ENCODE data around the gene COMMD1.
"Not testable (repeated sequence)": the region's sequence is repeated elsewhere in the genome, so short reads cannot be mapped to it uniquely, and the experiment has no call there.

COMMD1 gene

DNA sequence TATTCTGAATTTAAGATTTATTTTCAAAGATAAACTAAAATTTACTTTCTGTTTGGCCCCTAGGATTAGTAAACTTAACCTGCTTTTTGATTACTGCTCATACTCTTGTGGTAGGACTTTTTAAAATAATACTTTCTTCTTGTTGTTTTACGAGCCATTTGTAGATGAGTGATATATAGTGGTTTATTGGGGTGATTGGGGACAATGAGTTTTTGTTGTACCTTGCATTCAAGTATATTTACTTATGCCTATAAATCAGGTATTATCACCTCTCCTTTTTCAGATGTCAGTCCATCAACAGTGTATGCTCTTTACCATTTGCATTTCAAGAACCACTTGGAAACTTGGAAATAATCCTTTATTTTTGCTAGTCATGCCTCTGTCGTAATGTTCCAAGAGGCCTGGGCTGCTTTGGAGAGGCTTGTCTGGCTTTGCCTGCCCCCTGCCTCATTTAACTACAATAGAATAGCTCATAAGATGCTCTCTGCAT, 131.3 kb downstream of the COMMD1 start:
- Histone ChIP-seq H3K9me2 (replicated peaks; ENCODE audit: insufficient read depth, low read length) (no peaks in the 10 kb centered on the region), H3K36me3 (replicated peaks; ENCODE audit: insufficient read depth, low read length) (no peaks in the 10 kb centered on the region), H3K27me3 (replicated peaks; ENCODE audit: insufficient read depth, low read length) (no peaks in the 10 kb centered on the region), H4K20me1 (ENCODE audit: insufficient read depth, low read length) (no peaks in the 10 kb centered on the region), H2AFZ (ENCODE audit: low read length) (no peak overlapping the region), H3K79me2 (ENCODE audit: low read length) (no peaks in the 10 kb centered on the region), H3K4me1 (ENCODE audit: low read length) (peaks cover 16% of the 10 kb centered on the region), H3K9ac (ENCODE audit: low read length) (no peak overlapping the region), H3F3A (ENCODE audit: insufficient read depth, low read length) (no peaks in the 10 kb centered on the region), H3K9me3 (replicated peaks; ENCODE audit: insufficient read depth, low read length) (no peaks in the 10 kb centered on the region), H3K4me2 (ENCODE audit: low read depth, low read length) (no peak overlapping the region), H3K27ac (ENCODE audit: low read length) (no peak overlapping the region), H3K4me3 (ENCODE audit: low read length) (no peak overlapping the region)
- TF ChIP-seq EZH2 (optimal IDR thresholded peaks at IDR 0.05; ENCODE audit: low read depth, low read length) = no peak
- TF ChIP-seq, protein P1, sequence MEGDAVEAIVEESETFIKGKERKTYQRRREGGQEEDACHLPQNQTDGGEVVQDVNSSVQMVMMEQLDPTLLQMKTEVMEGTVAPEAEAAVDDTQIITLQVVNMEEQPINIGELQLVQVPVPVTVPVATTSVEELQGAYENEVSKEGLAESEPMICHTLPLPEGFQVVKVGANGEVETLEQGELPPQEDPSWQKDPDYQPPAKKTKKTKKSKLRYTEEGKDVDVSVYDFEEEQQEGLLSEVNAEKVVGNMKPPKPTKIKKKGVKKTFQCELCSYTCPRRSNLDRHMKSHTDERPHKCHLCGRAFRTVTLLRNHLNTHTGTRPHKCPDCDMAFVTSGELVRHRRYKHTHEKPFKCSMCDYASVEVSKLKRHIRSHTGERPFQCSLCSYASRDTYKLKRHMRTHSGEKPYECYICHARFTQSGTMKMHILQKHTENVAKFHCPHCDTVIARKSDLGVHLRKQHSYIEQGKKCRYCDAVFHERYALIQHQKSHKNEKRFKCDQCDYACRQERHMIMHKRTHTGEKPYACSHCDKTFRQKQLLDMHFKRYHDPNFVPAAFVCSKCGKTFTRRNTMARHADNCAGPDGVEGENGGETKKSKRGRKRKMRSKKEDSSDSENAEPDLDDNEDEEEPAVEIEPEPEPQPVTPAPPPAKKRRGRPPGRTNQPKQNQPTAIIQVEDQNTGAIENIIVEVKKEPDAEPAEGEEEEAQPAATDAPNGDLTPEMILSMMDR (IDR thresholded peaks at IDR 0.05; ENCODE audit: low read length) = no peak
- no peak for TF ChIP-seq EZH2phosphoT487 (IDR thresholded peaks at IDR 0.05; ENCODE audit: low read length)
- no peak for DNase-seq

DNA sequence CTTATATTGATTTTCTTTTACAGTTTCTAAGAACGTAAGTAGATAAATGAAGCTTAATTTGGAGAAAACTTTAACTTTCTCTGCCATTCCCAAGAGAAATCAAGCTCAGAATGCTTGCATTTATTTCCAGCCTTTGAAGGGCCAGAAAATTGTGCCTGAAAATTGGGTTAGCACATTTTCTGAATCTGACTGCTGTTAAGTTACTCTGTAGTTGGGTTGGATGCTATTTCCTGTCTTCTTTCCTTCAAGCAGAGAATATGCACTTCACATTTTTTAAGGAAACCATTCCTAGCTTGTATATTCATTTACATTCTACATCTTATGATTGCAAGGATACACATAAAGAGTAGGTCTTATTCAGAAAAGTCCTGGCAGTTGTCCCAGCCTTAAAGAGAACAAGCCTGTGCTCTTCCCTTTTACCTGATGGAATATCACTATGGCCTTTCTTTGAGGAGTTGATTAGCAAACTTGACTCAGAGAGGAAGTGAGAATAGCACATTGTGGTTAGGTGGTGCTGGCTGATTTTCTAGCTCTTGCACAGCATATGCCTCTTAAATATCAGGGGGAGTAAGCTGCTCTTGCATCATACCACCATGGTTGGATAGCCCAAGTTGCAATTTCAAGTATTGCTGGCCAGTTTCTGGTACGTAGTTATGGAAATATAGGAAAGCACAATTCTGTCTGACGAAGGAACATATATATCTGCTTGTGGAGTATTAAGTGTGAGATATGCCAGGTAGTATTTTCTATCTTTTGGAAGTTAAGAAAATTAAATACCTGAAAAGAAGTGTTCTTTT, 133.7 kb downstream of the COMMD1 start:
- peak; percentile 78 for DNase-seq
- H4K20me1 ChIP-seq (ENCODE audit: insufficient read depth, low read length) = no peaks in the 10 kb centered on the region
- H3K27ac ChIP-seq (ENCODE audit: low read length) = peak overlapping the region; percentile 26; the same call in 1 of the 2 replicates
- no peak overlapping the region for H3K4me3 ChIP-seq (ENCODE audit: low read length)
- H3K36me3 ChIP-seq (replicated peaks; ENCODE audit: insufficient read depth, low read length) = no peaks in the 10 kb centered on the region
- H3K4me2 ChIP-seq (ENCODE audit: low read depth, low read length) = peak overlapping the region; percentile 23; the same call in 1 of the 2 replicates
- no peaks in the 10 kb centered on the region for H3K9me2 ChIP-seq (replicated peaks; ENCODE audit: insufficient read depth, low read length)
- TF ChIP-seq, protein P1 (IDR thresholded peaks at IDR 0.05; ENCODE audit: low read length) = no peak
- TF ChIP-seq EZH2 (optimal IDR thresholded peaks at IDR 0.05; ENCODE audit: low read depth, low read length) (no peak), EZH2phosphoT487 (IDR thresholded peaks at IDR 0.05; ENCODE audit: low read length) (no peak)
- no peak overlapping the region for H3K9ac ChIP-seq (ENCODE audit: low read length)
- H3K27me3 ChIP-seq (replicated peaks; ENCODE audit: insufficient read depth, low read length) = no peaks in the 10 kb centered on the region
- H3K4me1 ChIP-seq (ENCODE audit: low read length) = peaks cover 16% of the 10 kb centered on the region
- no peaks in the 10 kb centered on the region for H3K79me2 ChIP-seq (ENCODE audit: low read length)
- H3K9me3 ChIP-seq (replicated peaks; ENCODE audit: insufficient read depth, low read length) = no peaks in the 10 kb centered on the region
- no peak overlapping the region for H2AFZ ChIP-seq (ENCODE audit: low read length)
- no peaks in the 10 kb centered on the region for H3F3A ChIP-seq (ENCODE audit: insufficient read depth, low read length)

DNA sequence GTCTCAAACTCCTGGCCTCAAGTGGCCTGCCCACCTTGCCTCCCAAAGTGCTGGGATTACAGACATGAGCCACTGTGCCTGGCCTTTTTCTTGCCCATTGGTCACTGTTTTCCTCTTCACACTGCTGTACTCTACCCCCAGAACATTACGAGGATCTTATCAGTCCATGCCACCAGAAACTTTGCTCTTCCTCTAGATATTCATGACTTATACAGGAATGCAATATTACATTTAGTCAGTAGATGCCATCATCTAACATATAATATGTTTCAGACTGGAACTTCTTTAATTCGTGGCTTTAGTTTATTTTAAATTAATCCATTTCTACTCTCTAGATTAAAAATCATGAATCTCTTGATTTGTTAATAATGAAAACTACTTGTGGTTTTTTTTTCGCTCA, 135.5 kb downstream of the COMMD1 start:
- Histone ChIP-seq H3K9ac (ENCODE audit: low read length) (no peak overlapping the region), H3K9me2 (replicated peaks; ENCODE audit: insufficient read depth, low read length) (no peaks in the 10 kb centered on the region), H2AFZ (ENCODE audit: low read length) (no peak overlapping the region), H3K9me3 (replicated peaks; ENCODE audit: insufficient read depth, low read length) (no peaks in the 10 kb centered on the region), H3K27me3 (replicated peaks; ENCODE audit: insufficient read depth, low read length) (no peaks in the 10 kb centered on the region), H3K4me1 (ENCODE audit: low read length) (peaks cover 16% of the 10 kb centered on the region), H3K4me3 (ENCODE audit: low read length) (no peak overlapping the region), H4K20me1 (ENCODE audit: insufficient read depth, low read length) (no peaks in the 10 kb centered on the region), H3K36me3 (replicated peaks; ENCODE audit: insufficient read depth, low read length) (no peaks in the 10 kb centered on the region), H3K4me2 (ENCODE audit: low read depth, low read length) (no peak overlapping the region), H3K27ac (ENCODE audit: low read length) (no peak overlapping the region), H3K79me2 (ENCODE audit: low read length) (no peaks in the 10 kb centered on the region), H3F3A (ENCODE audit: insufficient read depth, low read length) (no peaks in the 10 kb centered on the region)
- TF ChIP-seq EZH2phosphoT487 (IDR thresholded peaks at IDR 0.05; ENCODE audit: low read length) = no peak
- TF ChIP-seq, protein P1 (IDR thresholded peaks at IDR 0.05; ENCODE audit: low read length) = no peak
- no peak for TF ChIP-seq EZH2 (optimal IDR thresholded peaks at IDR 0.05; ENCODE audit: low read depth, low read length)
- no peak for DNase-seq

DNA sequence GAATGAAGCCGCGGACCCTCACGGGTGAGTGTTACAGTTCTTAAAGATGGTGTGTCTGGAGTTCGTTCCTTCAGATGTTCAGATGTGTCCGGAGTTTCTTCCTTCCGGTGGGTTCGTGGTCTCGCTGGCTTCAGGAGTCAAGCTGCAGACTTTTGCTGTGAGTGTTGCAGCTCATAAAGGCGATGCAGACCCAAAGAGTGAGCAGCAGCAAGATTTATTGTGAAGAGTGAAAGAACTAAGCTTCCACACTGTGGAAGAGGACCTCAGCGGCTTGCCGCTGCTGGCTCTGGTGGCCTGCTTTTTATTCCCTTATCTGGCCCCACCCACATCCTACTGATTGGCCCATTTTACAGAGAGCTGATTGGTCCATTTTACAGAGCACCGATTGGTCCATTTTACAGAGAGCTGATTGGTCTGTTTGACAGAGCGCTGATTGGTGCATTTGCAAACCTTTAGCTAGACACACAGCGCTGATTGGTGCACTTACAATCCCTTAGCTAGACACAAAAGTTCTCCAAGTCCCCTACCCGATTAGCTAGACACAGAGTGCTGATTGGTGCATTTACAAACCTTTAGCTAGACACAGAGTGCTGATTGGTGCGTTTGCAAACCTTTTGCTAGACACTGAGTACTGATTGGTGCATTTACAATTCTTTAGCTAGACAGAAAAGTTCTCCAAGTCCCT, 136.4 kb downstream of the COMMD1 start:
- DNase-seq; H3K79me2 ChIP-seq (ENCODE audit: low read length); H3F3A ChIP-seq (ENCODE audit: insufficient read depth, low read length); H3K9ac ChIP-seq (ENCODE audit: low read length); H3K36me3 ChIP-seq (replicated peaks; ENCODE audit: insufficient read depth, low read length); H2AFZ ChIP-seq (ENCODE audit: low read length); H3K9me3 ChIP-seq (replicated peaks; ENCODE audit: insufficient read depth, low read length); H4K20me1 ChIP-seq (ENCODE audit: insufficient read depth, low read length); H3K9me2 ChIP-seq (replicated peaks; ENCODE audit: insufficient read depth, low read length); H3K27ac ChIP-seq (ENCODE audit: low read length); H3K4me2 ChIP-seq (ENCODE audit: low read depth, low read length); H3K4me3 ChIP-seq (ENCODE audit: low read length); H3K27me3 ChIP-seq (replicated peaks; ENCODE audit: insufficient read depth, low read length): not testable (repeated sequence)
- peaks cover 16% of the 10 kb centered on the region for H3K4me1 ChIP-seq (ENCODE audit: low read length)
